ENCODE results near the gene PWWP2B.

The PWWP2B gene

GRCh38 chr10:132403511-132404168, 6.6 kb downstream of the PWWP2B start:
- Mint-ChIP-seq H3K4me1 (peaks cover 20% of the 10 kb centered on the region), H3K36me3 (ENCODE audit: insufficient read depth) (peaks cover 14% of the 10 kb centered on the region), H3K27ac (ENCODE audit: low read depth) (no peak overlapping the region), H3K9me3 (no peaks in the 10 kb centered on the region), H3K27me3 (no peaks in the 10 kb centered on the region), H3K4me3 (no peak overlapping the region)
- ATAC-seq (replicated peaks; ENCODE audit: extremely low read depth, poor library complexity, severe bottlenecking) (no peak), DNase-seq (ENCODE audit: low spot score in 2 of 2) (no peak)

GRCh38 chr10:132404169-132404880, 7.3 kb downstream of the PWWP2B start:
- ATAC-seq (replicated peaks; ENCODE audit: extremely low read depth, poor library complexity, severe bottlenecking) (no peak), DNase-seq (ENCODE audit: low spot score in 2 of 2) (no peak)
- Mint-ChIP-seq H3K4me3 (no peak overlapping the region), H3K27me3 (no peaks in the 10 kb centered on the region), H3K36me3 (ENCODE audit: insufficient read depth) (peaks cover 14% of the 10 kb centered on the region), H3K9me3 (no peaks in the 10 kb centered on the region), H3K4me1 (peaks cover 20% of the 10 kb centered on the region), H3K27ac (ENCODE audit: low read depth) (no peak overlapping the region)

GRCh38 chr10:132404911-132405462, 8.0 kb downstream of the PWWP2B start:
- H3K36me3 Mint-ChIP-seq (ENCODE audit: insufficient read depth): peaks cover 16% of the 10 kb centered on the region
- peaks cover 19% of the 10 kb centered on the region for H3K4me1 Mint-ChIP-seq
- H3K27ac Mint-ChIP-seq (ENCODE audit: low read depth): no peak overlapping the region
- H3K4me3 Mint-ChIP-seq: no peak overlapping the region
- H3K9me3 Mint-ChIP-seq: no peaks in the 10 kb centered on the region
- DNase-seq (ENCODE audit: low spot score in 2 of 2) (no peak), ATAC-seq (replicated peaks; ENCODE audit: extremely low read depth, poor library complexity, severe bottlenecking) (no peak)
- H3K27me3 Mint-ChIP-seq: no peaks in the 10 kb centered on the region

- peaks cover 18% of the 10 kb centered on the region for H3K36me3 Mint-ChIP-seq (ENCODE audit: insufficient read depth)
- no peak for ATAC-seq (replicated peaks; ENCODE audit: extremely low read depth, poor library complexity, severe bottlenecking)
- peaks cover 21% of the 10 kb centered on the region for H3K4me1 Mint-ChIP-seq
- H3K9me3 Mint-ChIP-seq: no peaks in the 10 kb centered on the region
- no peak overlapping the region for H3K4me3 Mint-ChIP-seq
- H3K27ac Mint-ChIP-seq (ENCODE audit: low read depth): no peak overlapping the region
- no peak for DNase-seq (ENCODE audit: low spot score in 2 of 2)
- no peaks in the 10 kb centered on the region for H3K27me3 Mint-ChIP-seq
Observed at GRCh38 chr10:132405463-132405991, 8.5 kb downstream of the PWWP2B start.

GRCh38 chr10:132406181-132406580, 9.2 kb downstream of the PWWP2B start:
- Mint-ChIP-seq H3K9me3 (no peaks in the 10 kb centered on the region), H3K4me3 (no peak overlapping the region), H3K27me3 (no peaks in the 10 kb centered on the region), H3K36me3 (ENCODE audit: insufficient read depth) (peaks cover 18% of the 10 kb centered on the region), H3K4me1 (peaks cover 21% of the 10 kb centered on the region), H3K27ac (ENCODE audit: low read depth) (no peak overlapping the region)
- DNase-seq (ENCODE audit: low spot score in 2 of 2) (no peak), ATAC-seq (replicated peaks; ENCODE audit: extremely low read depth, poor library complexity, severe bottlenecking) (no peak)

- Mint-ChIP-seq H3K27ac (ENCODE audit: low read depth) (no peak overlapping the region), H3K4me3 (no peak overlapping the region), H3K9me3 (no peaks in the 10 kb centered on the region), H3K4me1 (peaks cover 21% of the 10 kb centered on the region), H3K36me3 (ENCODE audit: insufficient read depth) (peaks cover 18% of the 10 kb centered on the region), H3K27me3 (no peaks in the 10 kb centered on the region)
- no peak for ATAC-seq (replicated peaks; ENCODE audit: extremely low read depth, poor library complexity, severe bottlenecking)
- DNase-seq (ENCODE audit: low spot score in 2 of 2): no peak
Observed at GRCh38 chr10:132406750-132407149, 9.8 kb downstream of the PWWP2B start.

GRCh38 chr10:132407243-132407746, 10.3 kb downstream of the PWWP2B start:
- H3K4me1 Mint-ChIP-seq: peaks cover 21% of the 10 kb centered on the region
- H3K9me3 Mint-ChIP-seq: no peaks in the 10 kb centered on the region
- H3K27me3 Mint-ChIP-seq: no peaks in the 10 kb centered on the region
- ATAC-seq (replicated peaks; ENCODE audit: extremely low read depth, poor library complexity, severe bottlenecking) (no peak), DNase-seq (ENCODE audit: low spot score in 2 of 2) (no peak)
- H3K4me3 Mint-ChIP-seq: no peak overlapping the region
- no peak overlapping the region for H3K27ac Mint-ChIP-seq (ENCODE audit: low read depth)
- peaks cover 16% of the 10 kb centered on the region for H3K36me3 Mint-ChIP-seq (ENCODE audit: insufficient read depth)

GRCh38 chr10:132407846-132408278, 10.9 kb downstream of the PWWP2B start:
- Mint-ChIP-seq H3K4me1 (peaks cover 21% of the 10 kb centered on the region), H3K27me3 (no peaks in the 10 kb centered on the region), H3K9me3 (no peaks in the 10 kb centered on the region), H3K27ac (ENCODE audit: low read depth) (peak overlapping the region; percentile 57), H3K36me3 (ENCODE audit: insufficient read depth) (peaks cover 16% of the 10 kb centered on the region), H3K4me3 (no peak overlapping the region)
- DNase-seq (ENCODE audit: low spot score in 2 of 2): no peak
- no peak for ATAC-seq (replicated peaks; ENCODE audit: extremely low read depth, poor library complexity, severe bottlenecking)

- DNase-seq (ENCODE audit: low spot score in 2 of 2) (no peak), ATAC-seq (replicated peaks; ENCODE audit: extremely low read depth, poor library complexity, severe bottlenecking) (peak; percentile 34)
- H3K36me3 Mint-ChIP-seq (ENCODE audit: insufficient read depth): peaks cover 16% of the 10 kb centered on the region
- no peaks in the 10 kb centered on the region for H3K9me3 Mint-ChIP-seq
- H3K27ac Mint-ChIP-seq (ENCODE audit: low read depth): peak overlapping the region; percentile 57
- H3K4me1 Mint-ChIP-seq: peaks cover 18% of the 10 kb centered on the region
- H3K4me3 Mint-ChIP-seq: no peak overlapping the region
- H3K27me3 Mint-ChIP-seq: no peaks in the 10 kb centered on the region
Observed at GRCh38 chr10:132408367-132408781, 11.4 kb downstream of the PWWP2B start.

- Mint-ChIP-seq H3K27ac (ENCODE audit: low read depth) (peak overlapping the region; percentile 59), H3K4me3 (no peak overlapping the region), H3K36me3 (ENCODE audit: insufficient read depth) (peaks cover 16% of the 10 kb centered on the region), H3K4me1 (peaks cover 17% of the 10 kb centered on the region), H3K27me3 (no peaks in the 10 kb centered on the region), H3K9me3 (no peaks in the 10 kb centered on the region)
- ATAC-seq (replicated peaks; ENCODE audit: extremely low read depth, poor library complexity, severe bottlenecking) (no peak), DNase-seq (ENCODE audit: low spot score in 2 of 2) (no peak)
Observed at GRCh38 chr10:132408823-132409666, 12.0 kb downstream of the PWWP2B start.

GRCh38 chr10:132409667-132410028, 12.6 kb downstream of the PWWP2B start:
- ATAC-seq (replicated peaks; ENCODE audit: extremely low read depth, poor library complexity, severe bottlenecking): no peak
- H3K27me3 Mint-ChIP-seq: no peaks in the 10 kb centered on the region
- DNase-seq (ENCODE audit: low spot score in 2 of 2): no peak
- peak overlapping the region; percentile 59 for H3K27ac Mint-ChIP-seq (ENCODE audit: low read depth)
- H3K4me3 Mint-ChIP-seq: no peak overlapping the region
- peaks cover 17% of the 10 kb centered on the region for H3K4me1 Mint-ChIP-seq
- no peaks in the 10 kb centered on the region for H3K9me3 Mint-ChIP-seq
- H3K36me3 Mint-ChIP-seq (ENCODE audit: insufficient read depth): peaks cover 16% of the 10 kb centered on the region

All from central memory CD8-positive, alpha-beta T cell (primary cell).